Caki2 (cell line): Measurements from ENCODE around the gene TRIP4. TPM values are rescaled to one million over a fixed set of nuclear protein-coding genes. Genes with fewer than 3 reads are reported as not detected.
"Not testable (repeated sequence)": the region's sequence is repeated elsewhere in the genome, so short reads cannot be mapped to it uniquely, and the experiment has no call there.

Source experiments
- DNase-seq: peaks from one replicate; pipeline ENCODE4 v3.0.0-alpha.2; 2015; ENCODE audit warnings: low read depth
- in situ Hi-C: cut with HindIII; loops from 2 replicates; pipeline ENCODE4 v1.10.0; 2016; ENCODE audit warnings: low sequenced_read_pairs, low pct_unique_long_range_greater_than_20kb, mixed read lengths
- total RNA-seq: library from RNA; depleted of rRNA; stranded (reverse); fragments of >200 nt; shearing (Covaris generic); gene quantifications from 2 replicates; pipeline ENCODE4 v1.2.3, GENCODE V29; 2014; ENCODE audit warnings: low replicate concordance

Gene TRIP4
- total RNA-seq, 1 experiment from 2014 or later, result 26.8 TPM

DNA sequence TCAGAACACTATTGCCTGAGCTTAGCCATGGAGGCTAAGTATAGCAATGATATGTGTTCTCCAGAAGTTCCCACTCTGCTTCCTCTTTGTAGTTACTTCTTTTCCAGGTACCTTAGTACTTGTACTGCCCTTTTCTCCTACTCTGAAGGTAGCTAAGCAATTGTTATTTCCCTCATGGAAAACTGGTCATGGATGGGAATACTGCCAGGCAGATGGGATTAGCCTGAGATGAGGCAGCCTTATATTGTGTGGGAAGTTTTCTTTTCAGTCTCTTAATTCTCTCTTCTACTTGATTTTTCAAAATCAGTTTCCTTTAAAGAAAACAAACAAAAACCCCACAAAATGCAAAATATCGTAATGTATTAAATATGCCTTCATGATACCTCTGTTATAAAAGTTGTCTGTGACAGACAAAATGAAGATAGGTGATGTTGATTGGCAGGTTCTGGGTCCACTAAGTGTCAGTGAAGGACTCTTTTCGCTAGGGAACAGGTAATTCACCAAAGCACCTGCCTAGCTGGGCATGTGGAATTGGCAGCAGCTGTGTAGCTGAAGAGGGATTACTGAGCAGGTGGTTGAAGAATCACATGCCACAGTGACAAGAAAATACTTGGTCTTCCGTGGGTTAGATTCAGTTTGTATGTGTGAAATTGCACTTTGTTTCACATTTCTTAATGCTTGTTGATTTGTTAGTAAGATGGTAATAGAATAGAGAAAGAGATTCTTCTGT is 76.8 kb downstream of the TRIP4 start:
- no peak for DNase-seq
- in situ Hi-C loops, result no loop called here

DNA sequence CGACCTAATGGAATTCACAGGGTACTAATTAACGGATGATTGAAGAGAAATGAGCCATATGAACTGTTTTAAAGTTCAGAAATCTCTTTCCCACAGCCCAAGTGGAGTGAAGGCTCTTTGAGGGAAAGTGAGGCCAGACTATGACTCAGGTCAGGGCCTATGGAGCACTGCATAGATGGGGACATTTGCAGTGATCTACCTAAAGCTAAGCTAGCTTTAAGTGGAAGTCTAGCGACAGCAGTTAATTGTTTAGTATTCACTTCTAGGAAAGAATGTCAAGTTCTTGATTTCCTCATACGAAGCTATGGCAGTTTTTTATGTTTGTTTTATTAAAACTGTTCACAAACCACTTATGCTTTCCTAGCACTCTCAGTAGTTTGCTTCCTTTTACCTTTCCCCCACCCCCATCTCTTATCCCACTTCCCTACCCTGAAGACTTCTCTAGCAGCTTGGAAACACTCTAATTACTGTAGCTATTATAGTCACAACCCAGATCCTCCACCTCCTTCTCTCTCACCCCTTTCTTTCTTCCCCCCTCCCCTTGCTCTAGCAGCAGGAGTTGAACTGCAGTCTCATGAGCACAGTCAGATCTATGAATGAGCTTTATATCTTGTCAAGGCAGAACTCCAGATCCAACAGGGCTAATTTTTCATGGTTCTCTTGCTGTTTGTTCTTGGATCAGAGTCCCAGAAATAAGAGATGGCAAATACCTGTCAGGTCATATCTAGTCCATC is 78.9 kb downstream of the TRIP4 start:
- no peak for DNase-seq
- in situ Hi-C loops, result no loop called here

DNA sequence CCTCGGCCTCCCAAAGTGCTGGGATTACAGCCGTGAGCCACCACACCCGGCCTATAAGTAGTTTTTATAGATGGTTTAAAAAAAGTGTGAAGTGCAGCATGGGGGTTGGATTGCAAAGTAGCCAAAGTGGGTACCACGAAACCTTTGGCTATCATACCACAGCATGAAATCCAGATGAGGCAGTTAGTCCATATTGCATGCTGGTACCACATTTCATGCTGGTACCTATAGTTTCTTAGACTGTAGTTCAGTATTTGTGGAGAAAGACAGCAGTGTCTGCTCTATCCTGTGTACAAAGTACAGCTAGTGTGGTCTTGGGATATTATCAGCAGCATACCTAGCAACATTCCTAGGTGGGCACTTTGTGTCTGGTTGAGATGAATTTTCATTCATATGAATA is 84.5 kb downstream of the TRIP4 start:
- in situ Hi-C loops, result no loop called here
- DNase-seq, result no peak

DNA sequence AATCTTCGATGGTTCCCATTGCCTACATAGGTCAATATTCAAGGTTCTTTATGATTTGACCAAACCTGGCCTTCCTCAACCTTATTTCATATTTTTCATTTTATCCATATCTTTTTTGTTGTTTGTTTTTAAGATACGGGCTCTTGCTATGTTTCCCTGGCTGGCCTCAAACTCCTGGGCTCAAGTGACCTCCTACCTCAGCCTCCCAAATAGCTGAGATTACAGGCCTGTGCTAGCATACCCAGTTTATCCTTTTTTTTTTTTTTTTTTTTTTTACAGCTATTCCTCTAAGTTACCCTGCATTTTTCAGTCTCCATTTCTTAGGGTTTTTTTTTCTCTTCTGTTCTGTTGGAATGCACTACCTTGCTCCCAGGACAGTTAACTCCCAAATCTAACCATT is 87.2 kb downstream of the TRIP4 start:
- in situ Hi-C loops, result no loop called here
- DNase-seq, result no peak

DNA sequence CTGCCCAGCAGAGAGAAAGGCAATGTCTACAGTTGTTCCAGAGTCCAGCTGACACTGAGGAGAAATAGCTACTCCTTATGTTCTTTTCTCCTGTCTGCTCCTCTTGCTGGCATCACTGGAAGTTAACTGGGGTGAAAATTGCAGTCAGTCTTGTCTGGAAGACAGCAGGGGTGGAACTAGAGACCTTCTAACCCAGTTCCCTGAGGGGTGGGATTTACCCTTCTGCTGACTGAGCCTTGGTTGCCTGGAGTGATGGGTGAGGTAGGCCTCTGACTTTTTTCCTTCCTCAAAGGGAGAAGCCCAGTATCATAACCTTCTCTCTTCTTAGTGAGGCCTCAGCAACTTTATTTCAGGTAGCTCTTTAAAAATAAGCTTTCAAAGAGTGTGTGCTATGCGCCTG is 88.9 kb downstream of the TRIP4 start:
- no peak for DNase-seq
- in situ Hi-C loops, result no loop called here

DNA sequence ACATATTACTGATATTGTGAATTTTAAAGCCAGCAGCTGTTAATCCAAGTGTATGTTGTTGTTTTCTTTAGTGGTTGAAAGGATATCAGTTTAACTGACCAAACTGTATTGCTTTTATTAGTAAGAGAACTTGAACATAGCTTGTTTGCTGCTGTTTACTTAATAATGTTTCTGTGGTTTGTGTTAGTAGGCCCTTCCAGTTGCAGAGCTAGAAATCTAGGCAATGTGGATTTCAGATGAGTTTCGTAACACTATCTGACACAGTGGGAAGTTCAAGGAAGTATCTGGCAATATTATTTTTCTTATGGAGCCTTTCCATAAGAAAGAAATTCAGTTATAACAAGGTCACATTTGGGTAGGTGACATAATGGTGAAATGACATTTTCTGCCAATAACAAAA is 91.2 kb downstream of the TRIP4 start:
- in situ Hi-C loops, result no loop called here
- no peak for DNase-seq

DNA sequence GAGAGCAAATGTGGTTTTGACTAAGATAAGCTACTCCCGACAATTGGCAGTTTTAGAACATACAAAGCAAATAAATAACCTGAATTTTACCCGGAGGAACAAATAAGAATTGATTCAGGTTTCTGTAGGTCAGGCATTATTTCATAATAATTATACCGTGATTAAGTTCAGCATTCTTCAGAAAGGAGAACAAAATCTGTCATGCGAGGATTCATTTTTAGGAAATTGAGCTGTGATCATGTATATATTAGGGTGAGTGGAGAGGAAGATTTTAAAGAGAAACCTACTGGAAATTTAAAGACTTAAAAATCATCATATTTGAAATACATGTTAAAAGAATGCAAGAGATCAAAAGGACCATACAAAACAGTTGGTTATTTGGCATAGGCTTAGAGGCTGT is 93.3 kb downstream of the TRIP4 start:
- in situ Hi-C loops, result no loop called here
- DNase-seq, result no peak

DNA sequence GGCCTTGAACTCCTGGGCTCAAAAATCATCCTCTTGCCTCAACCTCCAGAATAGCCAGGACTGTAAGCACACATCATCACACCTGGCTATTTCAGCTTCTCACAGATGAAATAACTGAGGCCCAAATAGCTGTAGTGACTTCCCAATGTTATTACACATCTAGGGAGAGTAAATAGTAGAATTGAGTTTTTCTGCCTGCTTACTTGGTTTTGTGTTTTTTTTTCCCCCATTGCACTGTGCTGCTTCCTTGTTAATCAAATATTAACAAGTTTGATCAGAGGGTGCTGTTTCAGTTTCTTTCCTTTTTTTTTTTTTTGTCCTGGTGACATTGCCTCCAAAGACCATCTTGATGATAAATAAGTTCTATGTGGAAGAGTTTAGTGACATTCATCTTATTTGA is 96.1 kb downstream of the TRIP4 start:
- in situ Hi-C loops, result no loop called here
- no peak for DNase-seq

DNA sequence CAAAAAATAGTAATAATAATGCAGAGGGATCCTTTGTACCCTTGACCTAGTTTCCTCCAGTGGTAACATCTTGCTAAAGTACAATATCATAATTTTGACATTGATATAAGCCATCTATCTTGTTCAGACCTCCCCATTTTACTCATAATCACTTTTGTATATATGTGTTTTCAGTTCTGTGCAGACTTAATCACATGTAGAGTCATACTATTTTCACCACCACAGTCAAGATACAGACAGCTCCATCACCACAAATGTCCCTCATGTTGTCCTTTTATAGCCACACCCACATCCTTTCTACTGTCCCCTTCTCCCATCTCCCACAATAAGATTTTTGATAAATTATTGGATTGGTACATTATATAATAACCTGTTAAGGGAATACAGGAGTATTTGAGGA is 98.2 kb downstream of the TRIP4 start:
- in situ Hi-C loops, result no loop called here
- DNase-seq, result no peak

DNA sequence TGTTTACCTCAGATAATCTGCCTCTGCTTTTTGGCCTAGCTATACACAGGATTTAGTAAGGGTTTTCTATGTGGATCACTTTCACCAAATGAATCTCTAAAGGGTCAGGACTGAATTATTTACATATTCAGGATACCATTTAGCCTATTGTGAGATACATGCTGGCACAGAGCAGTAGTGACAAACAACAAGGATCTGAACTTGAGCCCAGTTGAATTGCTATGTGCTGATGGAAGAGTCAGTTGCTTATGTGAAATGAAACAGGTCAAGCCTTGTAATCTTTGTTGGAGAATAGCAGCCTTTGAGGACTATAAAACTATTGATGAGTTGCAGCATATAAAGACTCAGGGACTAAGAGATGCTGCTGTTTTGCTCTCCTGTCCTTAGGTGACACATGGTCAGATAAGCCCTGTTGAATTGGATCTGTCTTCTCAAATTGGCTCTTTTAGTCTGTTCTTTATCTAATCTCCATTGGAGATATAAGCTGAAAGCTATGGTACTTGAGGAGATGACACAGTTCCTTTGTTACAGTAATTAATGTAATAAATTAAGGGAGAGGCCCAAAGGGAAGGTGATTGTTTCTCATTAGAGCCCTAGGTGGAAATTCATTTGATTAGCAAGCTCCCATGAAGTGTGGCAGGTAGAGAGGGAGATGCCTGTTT is 103.1 kb downstream of the TRIP4 start:
- in situ Hi-C loops, result no loop called here
- no peak for DNase-seq

DNA sequence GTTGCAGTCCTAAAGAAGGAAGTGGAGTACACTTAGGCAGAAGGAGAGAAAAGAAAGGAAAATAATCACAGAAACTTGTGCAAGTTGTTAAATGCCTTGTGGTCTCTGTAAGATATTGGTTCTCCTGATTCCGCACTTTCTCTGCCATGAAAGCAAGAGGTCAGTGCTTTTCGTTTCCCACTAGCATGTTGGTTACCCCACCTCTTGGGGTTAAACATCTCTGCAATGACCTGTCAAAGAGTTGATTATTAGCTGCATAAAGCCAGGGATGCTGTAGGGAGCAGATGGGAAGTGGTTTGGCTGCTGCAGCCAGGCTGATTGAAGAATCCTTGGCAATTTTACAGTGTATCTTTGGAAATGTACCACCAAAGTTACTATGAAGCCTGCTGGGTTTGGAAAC is 106.0 kb downstream of the TRIP4 start:
- in situ Hi-C loops, result no loop called here
- no peak for DNase-seq

DNA sequence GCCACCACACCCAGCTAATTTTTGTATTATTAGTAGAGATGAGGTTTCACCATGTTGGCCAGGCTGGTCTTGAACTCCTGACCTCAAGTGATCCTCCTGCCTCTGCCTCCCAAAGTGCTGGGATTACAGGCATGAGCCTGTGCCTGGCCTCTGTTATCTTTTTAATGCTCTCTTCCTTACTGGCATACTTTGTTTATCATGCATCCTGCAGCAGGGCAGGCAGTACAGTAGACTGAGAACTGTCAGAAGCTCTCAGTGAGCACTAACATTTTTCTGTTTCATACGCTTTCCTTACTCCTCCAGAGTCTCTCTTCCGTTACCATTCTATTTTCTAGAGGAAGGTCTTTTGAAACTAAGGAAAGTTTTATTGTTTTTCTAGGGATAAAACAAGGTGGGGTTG is 108.3 kb downstream of the TRIP4 start:
- in situ Hi-C loops, DNase-seq: not testable (repeated sequence)

DNA sequence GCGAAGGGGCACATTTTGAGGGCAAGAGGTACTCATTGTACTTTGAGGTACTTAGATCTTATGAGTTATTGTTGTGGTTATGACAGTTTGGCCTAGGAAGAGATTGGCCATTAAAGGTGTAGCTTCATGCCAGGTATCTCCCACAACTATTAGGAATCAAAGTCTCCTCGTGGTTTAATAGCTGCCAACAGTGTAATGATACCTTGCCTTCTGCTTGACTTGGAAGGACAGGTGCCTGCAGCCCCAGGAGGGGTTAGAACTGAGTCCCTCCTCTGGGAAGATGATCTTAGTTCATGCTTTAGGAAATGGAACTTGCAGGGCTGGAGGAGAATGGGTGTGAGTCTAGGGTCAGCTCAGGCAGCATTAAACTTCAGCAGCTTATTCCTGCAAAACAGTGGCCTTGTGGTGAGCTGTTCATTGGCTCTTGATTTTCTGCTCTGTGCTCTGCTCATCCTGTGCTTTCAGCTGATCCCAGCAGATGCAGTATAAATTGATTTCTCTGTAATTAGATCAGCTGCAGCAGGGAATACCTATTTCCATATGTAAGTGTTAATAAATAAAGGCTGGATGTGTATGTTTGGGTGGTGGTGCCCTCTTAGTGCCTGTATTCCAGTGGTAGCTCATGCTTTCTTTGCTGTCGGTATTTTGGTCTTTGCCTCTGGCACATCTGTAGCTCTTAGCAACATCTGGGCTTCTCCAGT is 113.2 kb downstream of the TRIP4 start:
- DNase-seq, result no peak
- in situ Hi-C loops, result no loop called here

DNA sequence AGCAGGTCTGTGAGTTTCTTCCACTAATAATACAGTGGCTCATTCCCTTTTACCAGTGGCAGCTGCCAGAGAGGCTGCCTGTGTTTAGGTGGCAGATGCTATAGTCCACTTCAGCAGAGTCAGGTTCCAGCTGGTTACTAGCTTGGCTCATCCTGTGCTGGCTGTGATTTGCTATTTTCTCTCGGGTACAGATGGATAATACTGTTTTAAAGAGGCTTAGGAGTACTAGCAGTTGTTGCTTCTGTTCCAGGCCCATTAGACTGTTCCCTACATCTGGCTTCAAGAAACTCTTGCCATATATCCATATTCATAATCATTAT is 113.7 kb downstream of the TRIP4 start:
- in situ Hi-C loops, result no loop called here
- no peak for DNase-seq

DNA sequence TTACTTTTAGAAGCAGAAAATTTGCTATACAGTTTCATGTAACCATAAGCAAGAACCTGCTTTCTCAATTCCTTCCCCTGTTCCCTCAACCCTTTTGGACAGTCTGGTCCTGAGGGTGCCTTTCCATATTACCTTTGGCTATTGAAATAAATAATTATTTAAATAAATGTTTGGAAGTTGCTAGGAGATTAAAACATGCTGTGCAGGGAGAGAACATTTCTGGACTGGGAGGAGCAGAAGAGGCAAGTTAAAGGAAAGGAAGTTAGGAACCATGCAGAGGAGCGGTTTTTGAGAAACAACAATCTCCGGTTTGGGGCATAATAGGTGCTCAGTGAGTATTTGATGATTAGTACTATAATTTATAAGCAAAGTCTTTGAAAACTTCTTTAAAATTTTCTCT is 114.5 kb downstream of the TRIP4 start:
- no peak for DNase-seq
- in situ Hi-C loops, result no loop called here

DNA sequence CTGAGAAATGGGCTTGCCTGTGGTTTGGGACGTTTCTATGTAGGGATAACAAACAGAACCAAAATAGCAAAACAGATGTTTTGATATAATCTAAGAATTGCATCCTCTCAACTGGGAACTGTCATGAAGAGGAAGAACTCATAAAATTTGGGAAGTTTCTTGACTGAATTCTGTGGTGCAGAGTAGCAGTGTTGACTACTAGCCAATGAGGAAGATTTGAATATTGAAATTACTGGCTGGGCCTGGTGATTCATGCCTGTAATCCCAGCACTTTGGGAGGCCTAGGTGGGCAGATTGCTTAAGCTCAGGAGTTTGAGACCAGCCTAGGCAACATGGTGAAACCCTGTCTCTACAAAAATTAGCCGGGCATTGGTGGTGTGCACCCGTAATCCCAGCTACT is 114.9 kb downstream of the TRIP4 start:
- in situ Hi-C loops, result no loop called here
- DNase-seq, result no peak

DNA sequence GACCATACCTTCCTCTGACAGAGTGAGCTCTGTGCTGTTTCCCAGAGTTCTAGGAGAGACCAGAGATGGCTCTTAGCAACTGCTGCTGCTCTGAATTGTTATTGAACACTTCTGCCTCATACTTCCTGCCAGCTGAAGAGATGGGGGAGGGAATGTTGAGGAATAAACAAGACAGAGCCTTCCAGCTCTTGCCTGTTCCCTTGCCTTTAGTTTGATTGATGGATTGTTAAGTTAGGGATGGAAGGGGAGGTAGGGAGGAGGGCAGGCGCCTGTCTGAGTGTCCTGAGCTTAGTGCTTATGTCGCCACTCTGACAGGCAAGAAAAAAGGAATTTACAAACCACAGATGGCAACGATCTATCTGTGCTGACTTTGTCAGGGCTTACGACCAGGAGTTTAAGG is 115.6 kb downstream of the TRIP4 start:
- in situ Hi-C loops, result no loop called here
- no peak for DNase-seq

DNA sequence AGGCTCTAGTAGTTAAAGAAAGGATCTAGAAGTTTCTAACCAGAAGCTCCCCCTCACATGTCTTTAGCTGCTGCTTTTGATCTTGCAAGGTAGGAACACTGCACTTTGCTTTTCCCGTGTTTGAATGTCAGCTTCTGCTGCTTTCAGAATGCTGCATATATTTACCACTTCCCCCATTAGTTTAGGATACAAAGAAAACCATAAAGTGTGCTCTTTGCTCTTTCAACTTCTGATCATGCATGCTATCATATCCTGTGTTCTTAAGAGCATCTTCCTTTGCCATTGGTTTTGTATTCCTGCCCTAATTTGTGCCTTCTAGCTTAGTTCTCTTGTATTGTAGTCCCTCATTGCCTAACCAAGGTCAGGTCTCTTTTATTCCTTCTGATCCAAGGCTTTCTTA is 116.0 kb downstream of the TRIP4 start:
- no peak for DNase-seq
- in situ Hi-C loops, result no loop called here
